Measurements from ENCODE around the gene NMS.
"Not testable (repeated sequence)": the region's sequence is repeated elsewhere in the genome, so short reads cannot be mapped to it uniquely, and the experiment has no call there.

NMS gene

GRCh38 chr2:100470182-100470581, at the start of gene NMS:
NMS (plus strand) TSS chr2:100470482; CDS start chr2:100470489, 7 bp downstream.
- DNase-seq: no peak

- no peak for DNase-seq
Observed at GRCh38 chr2:100422320-100423055, 47.8 kb upstream of the NMS start.

GRCh38 chr2:100423631-100424030, 46.7 kb upstream of the NMS start:
- DNase-seq: no peak

GRCh38 chr2:100424277-100424875, 45.9 kb upstream of the NMS start:
- no peak for DNase-seq

GRCh38 chr2:100425107-100425506, 45.2 kb upstream of the NMS start:
- DNase-seq: no peak

GRCh38 chr2:100425573-100426383, 44.5 kb upstream of the NMS start:
- DNase-seq: no peak

- DNase-seq: no peak
Observed at GRCh38 chr2:100426384-100426720, 43.9 kb upstream of the NMS start.

- DNase-seq: no peak
Observed at GRCh38 chr2:100427111-100427510, 43.2 kb upstream of the NMS start.

- no peak for DNase-seq
Observed at GRCh38 chr2:100427627-100428258, 42.5 kb upstream of the NMS start.

GRCh38 chr2:100429726-100430125, 40.6 kb upstream of the NMS start:
- no peak for DNase-seq

GRCh38 chr2:100437751-100438150, 32.5 kb upstream of the NMS start:
- DNase-seq: no peak

- DNase-seq: no peak
Observed at GRCh38 chr2:100446696-100447095, 23.6 kb upstream of the NMS start.

GRCh38 chr2:100451092-100451491, 19.2 kb upstream of the NMS start:
- DNase-seq: no peak

GRCh38 chr2:100451734-100452133, 18.5 kb upstream of the NMS start:
- no peak for DNase-seq

GRCh38 chr2:100453853-100454252, 16.4 kb upstream of the NMS start:
- DNase-seq: no peak

GRCh38 chr2:100456357-100456756, 13.9 kb upstream of the NMS start:
- DNase-seq: not testable (repeated sequence)

GRCh38 chr2:100460904-100461530, 9.3 kb upstream of the NMS start:
- no peak for DNase-seq

GRCh38 chr2:100470898-100471514, 724 bp downstream of the NMS start:
- no peak for DNase-seq

GRCh38 chr2:100476606-100477005, 6.3 kb downstream of the NMS start:
- DNase-seq: no peak

GRCh38 chr2:100482741-100483140, 12.5 kb downstream of the NMS start:
- DNase-seq: no peak

GRCh38 chr2:100483895-100484294, 13.6 kb downstream of the NMS start:
- peak; percentile 43 for DNase-seq

GRCh38 chr2:100484390-100484789, 14.1 kb downstream of the NMS start:
- DNase-seq: peak; percentile 3

- DNase-seq: no peak
Observed at GRCh38 chr2:100485396-100485795, 15.1 kb downstream of the NMS start.

Data from DMS153 (cell line).